T-helper 9 cell (primary cell): Measurements from ENCODE around the gene TMPRSS6.

Experiments used
- DNase-seq: peaks from one replicate; pipeline ENCODE4 v3.0.0-alpha.2; 2020

TMPRSS6 gene

GRCh38 chr22:37050913-37051312, 58.6 kb downstream of the TMPRSS6 start:
- DNase-seq, result no peak

DNA sequence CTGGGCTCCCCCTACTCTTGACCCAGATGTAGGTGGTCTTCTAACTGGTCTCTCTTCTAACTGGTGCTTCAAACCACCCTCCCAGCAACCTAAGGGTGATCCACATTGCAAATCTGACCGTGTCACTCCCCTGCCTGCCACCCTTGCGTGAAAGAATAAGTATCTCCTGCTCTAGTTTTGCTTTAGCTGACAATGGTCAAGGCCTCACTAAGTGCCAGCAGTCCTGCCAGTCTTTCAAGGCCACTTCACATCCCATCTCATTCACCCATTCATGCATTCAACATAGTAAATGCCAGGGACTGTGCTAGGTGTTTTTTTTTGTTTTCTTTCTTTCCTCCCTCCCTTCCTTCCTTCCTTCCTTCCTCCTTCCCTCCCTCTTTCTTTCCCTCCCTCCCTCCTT, 60.3 kb downstream of the TMPRSS6 start:
- DNase-seq, result no peak

DNA sequence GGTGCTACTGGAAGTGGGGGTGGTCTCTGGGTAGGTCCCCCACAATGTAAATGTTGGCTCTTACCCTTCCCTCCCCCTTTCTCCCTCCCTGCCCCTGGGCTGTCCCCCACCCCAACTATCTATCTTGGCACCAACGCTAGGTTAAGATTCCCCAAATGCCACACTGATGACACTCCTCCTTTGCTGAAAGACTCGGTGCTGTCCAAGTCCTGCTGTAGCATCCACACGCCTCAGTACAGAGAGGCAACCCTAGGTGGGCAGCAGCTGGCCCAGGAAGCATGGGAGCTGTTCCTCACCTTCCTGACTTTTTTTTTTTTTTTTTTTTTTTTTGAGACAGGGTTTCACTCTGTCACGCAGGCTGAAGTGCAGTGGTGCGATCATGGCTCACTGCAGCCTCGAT, 61.4 kb downstream of the TMPRSS6 start:
- no peak for DNase-seq

- no peak for DNase-seq
These were observed 62.5 kb downstream of the TMPRSS6 start for GRCh38 chr22:37047006-37047405.

DNA sequence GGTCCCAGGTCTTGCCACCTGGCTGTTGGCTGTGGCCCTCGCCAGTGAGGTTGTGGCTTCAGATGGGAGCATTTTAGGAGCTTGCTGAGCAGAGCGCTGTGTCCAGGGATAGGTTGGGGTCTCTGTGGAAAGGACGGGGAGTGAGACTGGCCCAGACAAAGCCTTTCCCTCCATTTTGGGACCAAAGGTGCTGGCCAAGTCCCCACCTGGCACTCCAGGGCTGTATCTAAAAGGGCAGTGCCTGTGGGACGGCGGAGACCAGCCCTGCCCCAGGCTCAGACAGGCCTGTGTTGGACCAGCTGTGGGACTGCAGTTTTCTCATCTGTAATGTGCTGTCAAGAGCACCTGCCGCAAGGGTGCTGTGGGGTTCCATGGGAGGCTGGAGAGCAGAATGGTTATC, 62.9 kb downstream of the TMPRSS6 start:
- DNase-seq, result no peak

DNA sequence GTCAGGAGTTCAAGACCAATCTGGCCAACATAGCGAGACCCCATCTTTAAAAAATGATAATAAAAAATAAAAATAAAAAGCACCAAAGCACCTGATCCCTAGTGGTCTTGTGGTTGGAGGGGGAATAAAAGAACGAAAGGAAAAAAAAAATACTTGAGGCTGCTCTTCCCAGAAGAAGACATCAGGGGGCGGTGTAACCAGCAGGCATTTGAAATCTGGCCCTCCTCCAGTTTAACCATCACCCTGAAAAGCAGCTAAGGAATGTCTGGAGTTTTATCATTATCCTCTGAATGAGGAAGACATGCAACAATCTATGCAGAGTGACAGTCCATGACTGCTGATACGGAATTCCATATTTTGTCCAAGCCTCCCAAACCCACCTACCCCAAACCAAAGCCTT, 63.6 kb downstream of the TMPRSS6 start:
- no peak for DNase-seq

DNA sequence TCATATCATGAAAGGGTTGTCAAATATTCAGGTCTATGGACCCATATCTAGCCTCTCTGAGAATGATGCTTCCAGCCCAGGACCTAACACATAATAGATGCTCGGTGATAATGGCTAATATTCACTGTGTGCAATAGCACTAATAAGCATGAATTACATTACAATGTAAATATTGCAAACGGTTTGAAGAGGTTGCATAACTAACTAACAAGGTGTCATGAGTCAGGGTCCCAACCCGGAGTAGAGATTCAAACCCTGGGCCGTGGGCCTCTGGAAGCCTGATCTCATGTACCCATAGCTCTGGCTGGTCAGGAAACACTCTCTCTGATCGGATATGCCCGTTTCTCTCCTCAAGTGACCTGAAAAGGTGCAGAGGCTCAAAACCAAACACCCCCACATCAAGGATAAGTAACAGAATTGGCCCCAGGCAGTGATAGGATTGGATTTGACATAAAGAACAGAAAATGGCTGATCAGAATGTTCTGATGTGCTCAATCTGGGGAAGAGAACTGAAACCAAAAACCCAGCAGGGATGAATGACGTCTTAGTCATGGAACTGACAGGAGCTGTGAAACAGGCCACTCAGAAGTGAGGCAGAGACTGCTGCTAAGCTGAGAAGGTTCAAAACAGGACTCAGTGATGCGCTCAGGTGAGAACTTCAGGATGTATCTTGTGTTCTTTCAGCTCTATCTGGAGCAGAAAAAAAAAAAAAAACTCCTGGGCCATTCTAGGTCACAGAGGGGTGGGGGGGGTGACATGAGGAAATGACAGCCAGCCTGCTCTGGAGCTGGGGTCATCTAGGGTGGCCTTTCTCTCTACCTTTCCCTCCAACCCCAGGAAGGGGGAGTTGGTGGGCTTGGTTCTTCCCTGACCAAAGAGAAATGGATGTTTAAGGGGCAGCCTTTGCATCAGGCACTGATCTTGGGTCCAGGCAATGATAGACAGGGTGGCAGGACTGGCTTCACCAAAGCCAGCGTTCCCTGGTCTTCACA, 64.6 kb downstream of the TMPRSS6 start:
- no peak for DNase-seq

- DNase-seq, result peak; percentile 16
These were observed 65.5 kb downstream of the TMPRSS6 start for GRCh38 chr22:37043828-37044538.

DNA sequence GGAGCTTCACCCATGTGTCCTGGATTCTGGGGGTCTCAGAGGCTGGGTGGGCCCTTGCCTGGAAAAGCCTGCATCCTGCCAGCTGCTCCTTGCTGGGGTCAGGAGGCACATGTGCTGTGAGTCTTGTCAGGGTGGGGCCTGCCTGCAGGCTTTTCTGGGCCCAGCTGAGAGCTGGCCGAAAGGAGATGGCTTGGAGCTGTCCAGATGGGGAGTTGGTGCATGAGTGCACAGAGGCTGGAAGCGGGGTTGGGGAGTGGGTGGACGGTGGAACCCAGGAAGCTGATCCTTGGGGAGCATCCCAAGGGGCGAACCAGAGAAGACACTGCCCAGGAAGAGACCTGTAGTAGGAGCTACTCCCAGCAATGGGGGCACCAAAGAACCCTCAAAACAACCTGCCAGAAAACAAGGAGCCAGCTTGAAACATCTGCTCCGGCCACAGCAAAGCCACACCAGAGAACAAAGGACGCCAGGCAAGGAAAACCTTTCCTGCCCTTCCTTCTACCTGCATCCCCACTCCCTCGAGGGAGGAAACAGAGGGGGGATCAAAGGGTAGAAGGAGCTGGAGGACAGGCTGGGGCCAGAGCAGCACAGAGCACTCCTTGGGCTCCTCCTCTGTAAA, 66.2 kb downstream of the TMPRSS6 start:
- DNase-seq, result no peak

DNA sequence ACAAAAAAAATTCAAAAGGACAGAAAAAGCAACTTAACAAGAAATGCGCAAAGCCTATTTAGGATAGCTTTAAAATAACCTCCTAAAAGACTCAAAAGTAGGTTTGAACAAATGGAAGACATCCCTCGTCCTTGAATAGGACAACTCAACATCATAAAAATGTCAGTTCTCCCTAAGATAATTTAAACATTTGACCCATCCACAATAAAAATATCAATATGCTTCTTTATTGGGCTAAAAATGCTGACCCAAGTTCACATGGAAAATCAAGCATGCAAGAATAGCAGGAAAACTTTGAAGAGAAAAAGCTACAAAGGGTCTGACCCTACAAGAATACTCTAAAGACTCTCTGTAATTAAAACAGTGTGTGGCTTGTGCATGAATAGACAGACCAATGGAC, 70.0 kb downstream of the TMPRSS6 start:
- no peak for DNase-seq

GRCh38 chr22:37037669-37038068, 71.8 kb downstream of the TMPRSS6 start:
- no peak for DNase-seq

DNA sequence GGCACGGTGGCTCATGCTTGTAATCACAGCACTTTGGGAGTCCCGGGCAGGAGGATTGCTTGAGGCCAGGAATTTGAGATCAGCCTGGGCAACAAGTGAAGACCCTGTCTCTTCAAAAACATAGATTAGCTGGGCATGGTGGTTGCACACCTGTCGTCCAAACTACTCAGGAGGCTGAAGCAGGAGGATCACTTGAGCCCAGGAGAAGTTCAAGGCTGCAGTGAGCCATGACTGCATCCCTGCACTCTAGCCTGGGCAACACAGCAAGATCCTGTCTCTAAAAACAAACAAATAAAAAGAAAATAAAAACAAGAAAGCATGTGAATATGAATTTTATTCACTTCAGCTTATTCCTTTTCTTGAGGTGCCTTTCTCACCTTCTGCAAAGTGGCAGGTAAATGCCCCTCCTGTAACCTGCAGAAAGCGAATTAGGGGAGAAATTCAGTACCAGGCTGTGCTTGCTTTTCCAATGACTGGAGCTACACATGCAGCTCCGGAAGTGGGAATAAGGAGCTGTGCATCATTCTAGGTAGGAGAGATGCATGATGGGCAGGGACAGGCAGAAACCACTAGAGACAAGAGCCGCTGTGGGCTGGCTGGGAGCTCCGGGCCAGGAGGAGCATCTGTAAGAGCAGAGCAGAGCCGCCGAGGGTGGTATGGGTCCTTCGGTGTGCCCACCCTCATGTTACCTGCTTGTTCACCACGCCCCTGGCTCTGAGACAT, 72.7 kb downstream of the TMPRSS6 start:
- no peak for DNase-seq

DNA sequence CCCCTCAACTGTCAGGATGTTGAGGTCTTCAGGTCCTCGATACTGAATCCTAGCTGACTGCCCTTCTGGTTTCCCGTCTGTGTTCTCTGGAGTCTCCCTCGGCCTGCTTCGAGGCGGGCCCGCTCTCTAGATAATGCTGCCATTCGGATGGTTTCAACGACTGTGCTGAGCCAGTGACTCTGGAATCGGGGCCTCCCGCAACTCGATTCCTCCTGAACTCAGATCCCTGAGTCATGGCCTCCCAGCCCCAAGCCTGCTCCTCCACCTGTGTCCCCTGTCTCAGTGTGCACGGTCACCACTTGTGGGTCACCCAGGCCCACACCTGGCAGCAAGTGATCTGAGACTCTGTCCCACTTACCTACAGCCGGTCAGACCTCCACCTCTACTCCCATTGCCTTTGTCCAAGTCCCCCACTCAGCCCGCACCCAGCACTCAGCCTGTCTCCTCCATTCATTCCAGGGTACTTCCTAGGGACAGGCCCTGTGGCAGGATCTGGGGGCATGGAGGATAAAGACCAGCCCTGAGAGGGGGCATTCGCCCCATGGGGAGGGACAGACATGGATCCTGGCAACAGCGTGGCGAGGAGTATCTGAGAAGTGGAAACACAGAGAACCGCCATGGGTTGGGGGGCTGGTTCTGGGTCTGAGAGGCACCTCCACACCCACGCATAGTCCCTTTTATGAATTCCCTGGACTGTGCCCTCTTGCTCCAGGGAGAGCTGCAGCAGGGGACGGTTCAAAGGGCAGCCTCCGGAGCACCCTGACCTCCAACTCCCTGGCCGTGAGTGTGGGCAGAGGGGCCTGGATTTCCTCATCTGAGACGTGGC, 75.7 kb downstream of the TMPRSS6 start:
- no peak for DNase-seq

DNA sequence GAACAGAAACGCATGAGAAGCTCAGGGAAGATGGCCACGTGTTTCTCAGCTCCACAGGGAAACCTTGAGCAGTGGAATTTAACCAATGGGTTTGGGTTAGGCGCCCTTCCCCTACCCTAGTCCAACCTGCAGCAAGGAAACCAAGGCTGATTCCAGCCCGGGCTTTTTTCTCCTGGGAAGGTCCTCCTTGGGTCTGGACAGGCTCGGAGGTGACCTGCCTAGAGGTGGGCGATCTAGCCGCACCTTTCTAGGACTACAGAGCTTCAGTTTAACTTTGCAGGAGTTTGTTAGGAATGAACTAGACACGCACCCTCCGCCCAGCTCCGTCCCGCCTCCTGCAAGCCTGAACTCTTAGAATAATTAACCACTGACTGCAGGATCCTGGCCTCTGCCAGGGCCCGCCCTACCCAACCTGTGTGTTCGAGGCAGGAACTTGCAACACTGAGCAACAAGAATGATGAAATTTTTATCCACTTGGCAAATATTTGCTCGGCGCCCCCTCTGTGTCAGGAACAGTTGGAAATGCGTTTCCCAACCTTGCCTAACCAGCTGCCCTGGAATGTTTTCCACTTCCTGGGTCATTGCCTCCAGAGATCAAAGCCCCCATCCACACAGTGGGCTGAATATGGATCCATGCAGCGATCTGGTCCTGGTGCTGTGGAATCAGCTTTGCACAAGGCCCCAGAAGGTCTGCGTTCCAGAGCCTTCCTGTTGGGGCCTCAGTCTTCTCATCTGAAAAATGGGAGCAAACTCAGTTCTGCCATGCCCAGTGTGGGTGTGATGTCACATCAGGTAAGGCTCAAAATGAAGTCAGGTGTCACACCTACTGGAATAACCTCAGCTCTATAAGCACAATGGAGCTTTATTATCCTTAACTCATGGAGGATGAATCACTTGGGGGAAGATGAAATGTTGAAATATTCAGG, 76.7 kb downstream of the TMPRSS6 start:
- DNase-seq, result no peak

GRCh38 chr22:37032134-37032534, 77.4 kb downstream of the TMPRSS6 start:
- no peak for DNase-seq

DNA sequence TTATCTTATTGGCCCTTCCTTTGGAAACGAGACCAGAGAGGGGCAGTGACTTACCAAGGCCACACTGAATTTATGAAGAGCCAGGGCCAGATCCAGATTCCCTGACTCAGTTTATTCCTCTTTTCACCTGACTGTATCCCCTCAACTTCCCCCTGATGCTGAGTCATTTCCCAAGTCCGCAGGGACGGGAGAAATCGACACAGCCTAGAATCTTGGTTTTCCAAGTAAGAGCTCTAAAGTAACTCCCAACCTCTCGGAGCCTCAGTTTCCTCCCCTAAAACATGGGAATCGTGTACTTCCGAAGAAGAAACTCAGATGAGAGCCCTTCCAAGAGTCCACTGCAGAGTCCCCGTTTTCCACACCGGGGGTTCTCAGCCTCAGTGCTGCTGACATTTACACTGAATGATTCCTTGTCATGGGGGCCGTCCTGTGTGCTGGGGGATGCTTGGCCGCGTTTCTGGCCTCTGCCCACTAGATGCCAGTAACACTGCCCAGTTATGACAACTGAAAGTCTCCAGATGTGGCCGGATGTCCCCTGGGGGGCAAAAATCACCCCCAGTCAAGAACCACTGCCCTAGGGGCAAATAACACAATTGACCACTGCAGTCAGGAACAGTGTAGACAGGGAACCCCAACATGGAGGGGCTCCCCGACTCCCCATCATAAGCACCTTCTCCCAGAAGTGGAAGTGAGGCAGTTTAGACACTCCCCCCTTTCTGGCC, 78.8 kb downstream of the TMPRSS6 start:
- no peak for DNase-seq

DNA sequence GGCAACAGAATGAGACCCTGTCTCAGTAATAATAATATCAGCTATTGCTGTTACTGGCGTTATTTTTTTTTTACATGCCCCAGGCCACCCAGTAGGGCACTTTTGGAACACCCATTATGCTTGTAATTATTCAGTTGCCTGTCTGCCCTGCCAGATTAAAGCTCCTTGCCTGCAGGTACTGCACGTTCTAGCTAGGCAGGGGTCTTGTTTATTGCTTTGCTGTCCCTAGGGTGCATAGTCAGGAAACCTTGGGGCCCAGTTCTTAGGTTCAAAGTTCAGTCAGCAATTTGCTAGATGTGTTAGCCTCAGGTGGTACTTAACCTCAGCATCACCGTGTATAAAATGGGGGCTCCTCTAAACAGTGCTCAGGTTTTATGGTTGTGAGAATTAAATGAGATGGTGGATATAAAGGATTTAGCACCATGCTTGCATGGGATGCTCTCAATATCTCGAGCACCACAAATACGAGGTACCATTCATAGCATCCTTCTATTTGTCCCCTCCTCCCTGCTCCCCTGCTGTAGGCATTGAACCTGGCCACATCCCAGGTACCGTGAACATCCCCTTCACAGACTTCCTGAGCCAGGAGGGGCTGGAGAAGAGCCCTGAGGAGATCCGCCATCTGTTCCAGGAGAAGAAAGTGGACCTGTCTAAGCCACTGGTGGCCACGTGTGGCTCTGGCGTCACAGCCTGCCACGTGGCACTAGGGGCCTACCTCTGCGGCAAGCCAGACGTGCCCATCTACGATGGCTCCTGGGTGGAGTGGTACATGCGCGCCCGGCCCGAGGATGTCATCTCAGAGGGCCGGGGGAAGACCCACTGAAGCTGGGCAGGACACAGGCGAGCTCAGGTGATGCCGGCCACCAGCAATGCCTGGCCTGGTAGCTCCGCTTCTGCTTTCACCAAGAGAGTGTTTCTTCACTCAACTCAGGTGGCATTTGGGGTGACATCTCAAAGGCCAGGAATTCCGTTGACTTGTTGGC, 80.5 kb downstream of the TMPRSS6 start:
- no peak for DNase-seq

DNA sequence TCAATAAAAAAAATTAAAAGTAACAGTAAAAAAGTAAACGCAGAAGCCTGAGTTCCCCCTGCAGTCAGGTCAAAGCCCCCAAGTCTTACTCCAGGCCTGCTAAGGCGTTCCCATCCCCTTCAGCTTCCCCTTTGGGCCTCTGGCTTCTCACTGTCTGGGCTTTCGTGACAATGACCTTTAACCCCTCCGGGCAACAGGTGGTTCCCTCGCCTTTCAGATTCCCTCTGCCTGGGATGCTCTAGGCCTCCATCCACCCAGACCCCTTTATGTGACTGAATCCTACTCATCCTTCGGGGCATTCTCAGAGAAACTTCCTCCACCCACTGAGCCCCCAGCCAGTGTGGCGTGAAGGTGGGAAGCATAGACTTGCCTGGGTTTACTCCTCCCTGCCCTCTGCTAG, 82.0 kb downstream of the TMPRSS6 start:
- DNase-seq, result no peak

DNA sequence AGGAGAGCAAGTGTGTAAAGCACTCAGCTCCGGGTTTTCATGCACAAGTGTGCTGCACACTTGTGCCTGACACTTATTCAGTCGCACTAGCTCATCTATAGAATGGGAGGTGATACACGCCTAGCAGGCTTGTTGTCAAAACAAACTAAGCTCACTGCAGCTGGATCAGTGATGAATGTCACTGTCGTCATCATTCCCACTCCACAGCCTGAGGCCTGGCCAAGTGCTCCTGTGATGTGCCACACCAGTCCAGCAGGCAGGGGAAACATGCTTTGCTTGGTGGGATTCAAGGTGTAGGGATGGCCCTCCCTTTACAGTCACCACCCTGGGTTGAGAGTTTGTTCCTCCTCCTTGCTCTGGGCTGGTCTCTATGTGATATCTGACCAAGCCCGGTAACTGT, 83.2 kb downstream of the TMPRSS6 start:
- DNase-seq, result no peak
